Activated CD4-positive, alpha-beta T cell treated with anti-CD3 and anti-CD28 coated beads for 4 hours (primary cell): Measurements from ENCODE around the gene NAV3.
"Not testable (repeated sequence)": the region's sequence is repeated elsewhere in the genome, so short reads cannot be mapped to it uniquely, and the experiment has no call there.

ENCODE experiments used
- DNase-seq, 2 donors: peaks; one replicate each; pipeline ENCODE4 v3.0.0-alpha.2; 2020

The NAV3 gene

GRCh38 chr12:78198896-78199295 lies 368.2 kb downstream of the NAV3 start:
- DNase-seq = no peak

GRCh38 chr12:78199926-78200325 lies 369.2 kb downstream of the NAV3 start:
- no peak for DNase-seq

GRCh38 chr12:78204926-78205325 lies 374.2 kb downstream of the NAV3 start:
- no peak for DNase-seq

- no peak for DNase-seq
Observed at GRCh38 chr12:78208092-78208491, 377.4 kb downstream of the NAV3 start.

GRCh38 chr12:78209846-78210505 lies 379.3 kb downstream of the NAV3 start:
- DNase-seq = no peak

GRCh38 chr12:78210506-78210860 lies 379.8 kb downstream of the NAV3 start:
- no peak for DNase-seq

GRCh38 chr12:78210894-78211302 lies 380.2 kb downstream of the NAV3 start:
- no peak for DNase-seq

- DNase-seq = no peak
Observed at GRCh38 chr12:78220811-78221210, 390.1 kb downstream of the NAV3 start.

- no peak for DNase-seq
Observed at GRCh38 chr12:78224154-78224553, 393.5 kb downstream of the NAV3 start.

- DNase-seq = no peak
Observed at GRCh38 chr12:78226763-78227162, 396.1 kb downstream of the NAV3 start.

GRCh38 chr12:78229591-78230101 lies 399.0 kb downstream of the NAV3 start:
- no peak for DNase-seq

GRCh38 chr12:78232756-78233155 lies 402.1 kb downstream of the NAV3 start:
- no peak for DNase-seq

- no peak for DNase-seq
Observed at GRCh38 chr12:78236264-78236663, 405.6 kb downstream of the NAV3 start.

- no peak for DNase-seq
Observed at GRCh38 chr12:78239544-78239943, 408.9 kb downstream of the NAV3 start.

GRCh38 chr12:78240827-78241226 lies 410.1 kb downstream of the NAV3 start:
- DNase-seq = no peak

GRCh38 chr12:78241446-78241845 lies 410.8 kb downstream of the NAV3 start:
- no peak for DNase-seq

GRCh38 chr12:78244916-78245507 lies 414.3 kb downstream of the NAV3 start:
- DNase-seq = no peak

GRCh38 chr12:78248321-78248720 lies 417.6 kb downstream of the NAV3 start:
- DNase-seq = no peak

- DNase-seq = no peak
Observed at GRCh38 chr12:78249578-78249977, 418.9 kb downstream of the NAV3 start.

GRCh38 chr12:78257662-78258061 lies 427.0 kb downstream of the NAV3 start:
- DNase-seq = not testable (repeated sequence)

GRCh38 chr12:78260976-78261375 lies 430.3 kb downstream of the NAV3 start:
- no peak for DNase-seq

- DNase-seq = no peak
Observed at GRCh38 chr12:78261901-78262300, 431.2 kb downstream of the NAV3 start.
